HFFc6 (cell line): ENCODE data around the gene PRDM11. TPM values are rescaled to one million over a fixed set of nuclear protein-coding genes. Genes with fewer than 3 reads are reported as not detected.

Experiments used
- DNase-seq: peaks from one replicate; pipeline ENCODE4 v3.0.0-alpha.2; 2018
- H3K27ac Mint-ChIP-seq: 2 replicates; pipeline ENCODE4 v1.8.0; 2020; ENCODE audit warnings: mild to moderate bottlenecking, mixed read lengths
- H3K27me3 Mint-ChIP-seq: 2 replicates; pipeline ENCODE4 v1.8.0; 2021; ENCODE audit warnings: mild to moderate bottlenecking, moderate library complexity, mixed read lengths; ENCODE audit not compliant: insufficient read depth
- H3K36me3 Mint-ChIP-seq: 2 replicates; pipeline ENCODE4 v1.8.0; 2021; ENCODE audit warnings: low read depth, mixed read lengths
- H3K4me1 Mint-ChIP-seq: 2 replicates; pipeline ENCODE4 v1.8.0; 2020; ENCODE audit warnings: low read depth, mixed read lengths
- H3K4me3 Mint-ChIP-seq: 2 replicates; pipeline ENCODE4 v1.8.0; 2020; ENCODE audit warnings: mild to moderate bottlenecking, moderate library complexity, mixed read lengths
- H3K9me3 Mint-ChIP-seq: 2 replicates; pipeline ENCODE4 v1.8.0; 2020; ENCODE audit warnings: mild to moderate bottlenecking, mixed read lengths
- total RNA-seq, 6 experiments: library from RNA; stranded (reverse); fragmentation: NEBNext Ultra II Directional; extraction: Animal tissue kit (Norgen Biotek cat#: 25700); gene quantifications; 2 replicates in 1 of 6; 3 replicates in 5 of 6; pipeline ENCODE4 v1.2.3, GENCODE V29; 2021
- TF ChIP-seq, protein P1 (sequence below): fragments of 200-600 bp; sonication (generic); IDR thresholded peaks from 2 replicates; pipeline ENCODE4 v1.5.0; 2021; ENCODE audit warnings: antibody characterized with exemption, mild to moderate bottlenecking

Gene PRDM11
- total RNA-seq, 6 experiments from 2014 or later, result 2.0 to 5.6 (median 2.7) TPM

DNA sequence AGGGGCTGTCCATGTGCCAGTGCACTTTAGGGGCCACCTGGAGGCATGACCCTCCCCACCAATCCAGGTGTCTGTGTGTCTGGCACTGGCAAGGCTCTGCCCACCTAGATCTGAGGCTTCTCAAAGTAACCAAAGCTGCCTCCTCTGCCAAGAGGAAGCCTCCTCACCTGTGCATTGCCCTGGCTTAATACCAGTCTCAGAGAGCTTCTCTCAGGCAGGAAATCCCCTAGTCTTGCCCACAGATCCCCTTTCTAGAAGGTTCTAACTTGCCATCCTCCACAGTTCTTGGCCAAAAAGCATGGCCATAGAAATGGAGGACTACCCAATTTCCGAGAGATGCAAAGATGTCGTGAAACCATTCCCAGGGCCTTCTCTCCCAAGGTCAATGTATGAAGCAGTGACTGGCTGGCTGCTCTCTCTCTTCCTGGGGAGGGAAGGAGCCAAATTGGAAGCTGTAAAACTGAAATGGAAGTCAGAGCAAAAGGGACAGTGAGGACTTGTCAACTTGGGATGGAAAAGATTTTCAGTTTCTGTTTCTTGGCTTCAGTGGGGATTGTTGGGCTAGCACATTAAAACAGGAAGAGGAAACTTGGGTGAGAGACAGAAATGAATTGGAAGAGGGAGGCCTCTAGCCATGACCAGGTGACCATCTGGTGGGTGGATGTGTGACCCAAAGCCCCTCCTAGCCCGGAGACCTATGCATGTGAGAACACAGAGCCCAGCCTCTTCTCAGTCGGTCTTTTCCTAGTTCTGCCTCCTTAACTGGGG lies 68.8 kb downstream of the PRDM11 start:
- Mint-ChIP-seq H3K4me3 (no peak overlapping the region), H3K4me1 (no peaks in the 10 kb centered on the region), H3K9me3 (no peaks in the 10 kb centered on the region), H3K27ac (no peak overlapping the region), H3K27me3 (peaks cover 16% of the 10 kb centered on the region), H3K36me3 (no peaks in the 10 kb centered on the region)
- no peak for DNase-seq
- TF ChIP-seq, protein P1, sequence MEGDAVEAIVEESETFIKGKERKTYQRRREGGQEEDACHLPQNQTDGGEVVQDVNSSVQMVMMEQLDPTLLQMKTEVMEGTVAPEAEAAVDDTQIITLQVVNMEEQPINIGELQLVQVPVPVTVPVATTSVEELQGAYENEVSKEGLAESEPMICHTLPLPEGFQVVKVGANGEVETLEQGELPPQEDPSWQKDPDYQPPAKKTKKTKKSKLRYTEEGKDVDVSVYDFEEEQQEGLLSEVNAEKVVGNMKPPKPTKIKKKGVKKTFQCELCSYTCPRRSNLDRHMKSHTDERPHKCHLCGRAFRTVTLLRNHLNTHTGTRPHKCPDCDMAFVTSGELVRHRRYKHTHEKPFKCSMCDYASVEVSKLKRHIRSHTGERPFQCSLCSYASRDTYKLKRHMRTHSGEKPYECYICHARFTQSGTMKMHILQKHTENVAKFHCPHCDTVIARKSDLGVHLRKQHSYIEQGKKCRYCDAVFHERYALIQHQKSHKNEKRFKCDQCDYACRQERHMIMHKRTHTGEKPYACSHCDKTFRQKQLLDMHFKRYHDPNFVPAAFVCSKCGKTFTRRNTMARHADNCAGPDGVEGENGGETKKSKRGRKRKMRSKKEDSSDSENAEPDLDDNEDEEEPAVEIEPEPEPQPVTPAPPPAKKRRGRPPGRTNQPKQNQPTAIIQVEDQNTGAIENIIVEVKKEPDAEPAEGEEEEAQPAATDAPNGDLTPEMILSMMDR, result no peak

DNA sequence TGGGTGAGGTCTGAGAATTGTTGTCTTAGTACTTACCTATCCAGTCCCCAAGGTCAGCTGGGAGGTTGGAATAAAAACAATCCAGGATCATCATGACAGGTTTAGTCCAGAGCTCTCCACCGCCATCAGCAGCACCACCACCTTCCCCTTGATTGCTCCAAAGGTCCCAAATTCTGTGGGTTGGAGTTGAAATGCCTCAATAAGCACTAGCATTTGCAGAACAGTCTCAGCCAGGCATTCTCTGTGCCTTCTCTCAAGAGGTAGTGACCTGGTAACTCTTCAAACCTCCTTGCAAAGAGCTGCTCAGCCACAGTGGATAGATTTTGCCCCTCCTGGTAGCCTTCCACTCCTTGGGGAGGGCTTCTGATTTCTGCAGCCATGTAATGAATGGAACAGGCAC lies 69.6 kb downstream of the PRDM11 start:
- H3K36me3 Mint-ChIP-seq, result no peaks in the 10 kb centered on the region
- peaks cover 15% of the 10 kb centered on the region for H3K27me3 Mint-ChIP-seq
- DNase-seq, result no peak
- no peak overlapping the region for H3K4me3 Mint-ChIP-seq
- no peaks in the 10 kb centered on the region for H3K4me1 Mint-ChIP-seq
- TF ChIP-seq, protein P1, result no peak
- no peaks in the 10 kb centered on the region for H3K9me3 Mint-ChIP-seq
- H3K27ac Mint-ChIP-seq, result no peak overlapping the region

DNA sequence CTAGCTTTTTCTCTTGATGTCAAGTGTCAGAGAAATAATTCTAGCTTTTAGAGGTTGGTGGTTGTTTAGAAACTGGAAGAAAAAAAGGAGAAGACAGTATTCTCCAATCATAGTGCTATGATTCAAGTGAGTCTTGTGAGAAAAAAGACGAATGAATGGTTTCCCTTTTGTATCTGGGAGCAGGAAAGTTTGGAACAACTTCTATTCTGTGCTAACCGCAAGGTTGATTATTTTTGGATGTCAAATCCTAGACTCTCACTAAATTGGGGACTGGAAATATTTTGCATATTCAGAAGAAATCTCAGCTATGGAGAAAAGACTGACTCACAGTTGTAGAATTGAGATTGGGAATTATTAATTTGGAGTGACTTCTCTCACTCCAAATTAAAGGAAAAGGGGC lies 70.5 kb downstream of the PRDM11 start:
- Mint-ChIP-seq H3K9me3 (no peaks in the 10 kb centered on the region), H3K4me1 (no peaks in the 10 kb centered on the region), H3K36me3 (no peaks in the 10 kb centered on the region), H3K27ac (no peak overlapping the region), H3K4me3 (no peak overlapping the region), H3K27me3 (peaks cover 17% of the 10 kb centered on the region)
- no peak for DNase-seq
- TF ChIP-seq, protein P1, result no peak

GRCh38 chr11:45217991-45218390 lies 71.6 kb downstream of the PRDM11 start:
- TF ChIP-seq, protein P1, result no peak
- Mint-ChIP-seq H3K27ac (no peak overlapping the region), H3K9me3 (no peaks in the 10 kb centered on the region), H3K4me1 (no peaks in the 10 kb centered on the region), H3K36me3 (no peaks in the 10 kb centered on the region), H3K27me3 (peaks cover 17% of the 10 kb centered on the region), H3K4me3 (no peak overlapping the region)
- no peak for DNase-seq

GRCh38 chr11:45218705-45219104 lies 72.3 kb downstream of the PRDM11 start:
- Mint-ChIP-seq H3K9me3 (no peaks in the 10 kb centered on the region), H3K4me3 (no peak overlapping the region), H3K4me1 (no peaks in the 10 kb centered on the region), H3K27me3 (peaks cover 17% of the 10 kb centered on the region), H3K27ac (no peak overlapping the region), H3K36me3 (no peaks in the 10 kb centered on the region)
- TF ChIP-seq, protein P1, result no peak
- no peak for DNase-seq
